NOMO-1 treated with dmso at 0.1 percent for 144 hours (cell line): ENCODE measurements around the gene ARL6IP1.

Experiments
- DNase-seq: peaks from one replicate; lab custom pipeline; 2025; ENCODE audit not compliant: unreplicated experiment; lab: John Stamatoyannopoulos, UW

Gene ARL6IP1

GRCh38 chr16:18801145-18801972 lies at the start of gene ARL6IP1:
Gene ARL6IP1, minus strand, starts transcription at chr16:18801549. Its CDS starts 83 bp downstream, at chr16:18801466.
- peak; percentile 99 for DNase-seq

GRCh38 chr16:18846416-18846815 lies 45.1 kb upstream of the ARL6IP1 start:
- no peak for DNase-seq

GRCh38 chr16:18842565-18842964 lies 41.2 kb upstream of the ARL6IP1 start:
- no peak for DNase-seq

- no peak for DNase-seq
Measured at GRCh38 chr16:18841833-18842525, 40.6 kb upstream of the ARL6IP1 start.

GRCh38 chr16:18839555-18839954 lies 38.2 kb upstream of the ARL6IP1 start:
- DNase-seq, result no peak

GRCh38 chr16:18836702-18837101 lies 35.4 kb upstream of the ARL6IP1 start:
- no peak for DNase-seq

GRCh38 chr16:18834864-18835263 lies 33.5 kb upstream of the ARL6IP1 start:
- no peak for DNase-seq

GRCh38 chr16:18833707-18834505 lies 32.6 kb upstream of the ARL6IP1 start:
- no peak for DNase-seq

GRCh38 chr16:18832613-18833012 lies 31.3 kb upstream of the ARL6IP1 start:
- DNase-seq, result no peak

GRCh38 chr16:18832006-18832405 lies 30.7 kb upstream of the ARL6IP1 start:
- DNase-seq, result no peak

GRCh38 chr16:18829251-18829650 lies 27.9 kb upstream of the ARL6IP1 start:
- DNase-seq, result no peak

GRCh38 chr16:18827890-18828289 lies 26.5 kb upstream of the ARL6IP1 start:
- no peak for DNase-seq

GRCh38 chr16:18816286-18816685 lies 14.9 kb upstream of the ARL6IP1 start:
- no peak for DNase-seq

- DNase-seq, result no peak
Measured at GRCh38 chr16:18811925-18812324, 10.6 kb upstream of the ARL6IP1 start.

GRCh38 chr16:18809165-18809564 lies 7.8 kb upstream of the ARL6IP1 start:
- no peak for DNase-seq

- DNase-seq, result no peak
Measured at GRCh38 chr16:18805257-18805773, 4.0 kb upstream of the ARL6IP1 start.

GRCh38 chr16:18804540-18804939 lies 3.2 kb upstream of the ARL6IP1 start:
- no peak for DNase-seq

GRCh38 chr16:18803569-18804462 lies 2.5 kb upstream of the ARL6IP1 start:
- no peak for DNase-seq

- DNase-seq, result no peak
Measured at GRCh38 chr16:18802767-18803343, 1.5 kb upstream of the ARL6IP1 start.

GRCh38 chr16:18800775-18801144 lies 589 bp downstream of the ARL6IP1 start:
- DNase-seq, result no peak
